GM19463 (cell line): ENCODE results near the gene DOK7.
"Not testable (repeated sequence)": the region's sequence is repeated elsewhere in the genome, so short reads cannot be mapped to it uniquely, and the experiment has no call there.

Experiments
- ATAC-seq: cut with Tn5 transposase; IDR thresholded peaks from one replicate; pipeline ENCODE4 v1.9.1; 2021; ENCODE audit warnings: mild to moderate bottlenecking, moderate library complexity; ENCODE audit not compliant: unreplicated experiment

Gene DOK7

DNA sequence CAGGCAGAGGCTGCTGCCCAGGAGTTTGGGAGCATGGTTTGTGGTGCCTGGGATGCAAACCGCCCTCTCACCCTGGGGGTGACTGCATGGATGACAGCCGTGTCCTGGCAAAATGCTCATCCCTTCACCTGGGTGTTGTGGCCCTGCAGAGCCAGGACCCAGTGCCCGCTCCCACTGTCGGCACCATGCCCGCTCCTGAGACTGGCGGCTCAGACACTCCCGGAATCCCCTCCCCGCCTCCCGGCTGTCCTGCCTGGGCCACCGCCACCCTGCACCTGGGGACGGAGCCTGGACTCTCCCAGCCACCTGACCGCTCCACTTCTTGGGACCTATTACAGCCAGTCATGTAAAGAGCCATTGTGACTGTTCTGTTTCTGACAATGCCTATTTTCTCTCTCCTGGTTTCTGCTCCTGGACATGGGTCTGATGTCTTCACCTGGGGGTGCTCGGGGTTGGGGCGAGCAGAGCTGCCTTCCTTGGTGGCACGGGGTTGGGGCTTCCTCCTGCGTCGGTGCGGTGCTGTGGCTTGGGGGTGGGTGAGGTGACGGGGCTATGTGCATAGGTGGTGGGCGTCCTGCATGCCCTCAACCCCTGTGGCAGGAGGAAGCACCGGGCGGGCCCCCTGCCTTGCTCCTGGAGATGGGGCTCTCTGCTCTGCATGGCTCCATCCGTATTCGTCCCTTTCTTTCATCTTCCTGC is 38.2 kb downstream of the DOK7 start:
- no peak for ATAC-seq

DNA sequence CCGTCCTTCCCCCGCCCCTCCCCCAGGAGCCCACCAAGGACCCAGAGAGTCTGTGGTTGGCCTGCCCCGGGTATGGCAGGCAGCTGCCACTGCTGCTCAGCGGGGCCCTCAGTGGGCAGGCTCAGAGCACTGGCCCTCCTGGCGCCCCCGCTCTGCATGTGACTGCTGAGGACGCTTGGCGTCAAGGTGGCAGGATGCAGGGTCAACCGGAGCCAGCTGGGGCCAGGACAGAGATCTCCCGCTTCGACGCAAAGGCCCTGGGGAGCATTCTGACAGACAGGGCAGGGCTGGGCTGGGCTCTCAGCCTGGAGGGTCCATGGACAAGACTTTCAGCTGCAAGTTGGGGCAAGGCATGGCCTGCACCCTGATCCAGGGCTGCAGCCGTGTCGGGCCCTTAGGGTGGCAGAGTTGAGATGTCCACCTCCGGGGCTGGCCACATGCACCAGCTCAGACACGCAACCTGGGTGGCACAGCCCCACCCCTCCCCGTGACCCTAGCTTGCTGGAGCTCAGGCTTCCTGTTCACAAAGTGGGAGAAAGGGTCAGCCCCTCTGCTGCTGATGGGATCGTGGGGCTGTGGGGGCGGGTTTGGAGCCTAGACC is 38.8 kb downstream of the DOK7 start:
- ATAC-seq = no peak

DNA sequence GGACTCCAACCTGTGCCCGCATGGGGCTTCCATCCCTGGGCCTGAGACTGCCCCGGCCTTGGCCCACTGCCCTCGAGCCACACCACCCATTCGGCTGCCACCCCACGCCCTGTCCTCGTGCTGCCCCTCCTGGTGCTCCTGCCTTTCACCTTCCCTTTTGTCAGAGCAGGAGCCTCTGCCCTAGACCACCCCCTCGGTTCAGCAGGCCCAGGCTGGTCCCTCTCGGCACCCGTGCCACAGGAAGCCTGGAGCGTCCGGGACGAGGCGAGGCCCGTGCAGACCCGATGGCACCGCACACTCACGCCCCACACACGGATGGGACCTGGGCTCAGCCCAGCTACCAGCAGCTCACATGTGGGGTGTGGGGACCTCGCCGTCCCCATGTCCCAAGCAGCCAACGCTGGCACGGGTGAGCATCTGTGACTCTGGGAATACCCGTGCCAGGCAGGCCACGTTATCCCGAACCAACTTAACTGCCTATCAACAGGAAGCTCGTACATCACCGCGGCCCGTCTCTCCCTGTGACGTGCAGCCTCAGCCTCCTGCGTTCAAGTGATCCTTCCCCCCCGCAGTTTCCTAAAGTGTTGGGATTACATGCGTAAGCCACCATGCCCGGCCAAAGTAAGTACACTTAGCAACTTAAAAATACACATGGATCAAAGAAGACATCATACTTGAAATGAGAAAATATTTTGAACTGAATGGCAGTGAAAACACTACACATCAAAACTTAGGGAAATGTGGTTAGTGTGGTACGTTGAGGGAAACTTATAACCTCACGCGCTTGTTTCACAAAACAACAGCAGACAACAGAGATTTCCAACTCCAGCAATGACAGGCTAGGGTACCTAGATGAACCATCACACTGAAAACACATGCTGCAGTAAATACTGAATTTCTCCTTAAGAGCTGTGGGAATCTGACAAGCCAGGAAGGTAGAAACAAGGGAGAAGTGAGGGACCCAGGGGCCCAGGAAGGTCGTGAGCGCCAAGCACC is 40.1 kb downstream of the DOK7 start:
- ATAC-seq = no peak

DNA sequence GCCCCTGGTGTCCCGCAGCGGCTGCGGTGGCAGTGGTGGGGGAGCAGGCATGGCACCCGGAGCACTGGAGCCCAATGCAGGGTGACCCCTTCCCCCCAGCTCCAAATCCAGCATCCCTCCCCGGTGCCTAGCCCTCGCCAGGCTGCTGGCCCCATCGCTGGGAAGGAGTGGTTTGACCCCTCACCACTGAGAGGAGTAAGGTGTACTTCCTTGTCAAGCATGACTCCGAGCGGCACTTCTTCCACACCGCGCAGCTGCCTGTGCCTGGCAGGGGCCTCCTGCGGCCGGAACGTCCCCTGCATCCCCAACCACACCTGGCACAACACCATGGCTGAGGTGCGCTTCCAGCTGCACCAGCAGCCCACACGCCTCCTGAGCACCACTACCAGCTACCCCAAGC is 42.1 kb downstream of the DOK7 start:
- no peak for ATAC-seq

DNA sequence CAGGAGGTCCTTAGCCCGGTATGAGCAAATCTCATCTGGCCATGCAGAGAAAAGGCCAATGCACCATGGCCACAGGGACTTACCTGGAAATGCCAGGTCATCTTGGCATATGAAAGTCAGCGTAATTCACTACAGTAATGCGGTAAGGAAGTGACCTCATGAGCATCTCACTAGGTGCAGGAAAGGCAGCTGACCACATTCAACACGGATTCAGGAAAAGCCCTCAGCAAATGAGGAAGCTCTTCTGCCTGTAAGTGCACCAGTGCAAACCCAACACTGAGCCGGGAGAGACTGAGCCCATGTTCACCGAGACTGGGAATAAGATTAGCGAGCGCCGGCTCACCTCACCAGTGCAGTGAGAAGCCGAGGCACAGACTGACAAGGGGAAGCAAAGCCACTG is 45.4 kb downstream of the DOK7 start:
- ATAC-seq = no peak

DNA sequence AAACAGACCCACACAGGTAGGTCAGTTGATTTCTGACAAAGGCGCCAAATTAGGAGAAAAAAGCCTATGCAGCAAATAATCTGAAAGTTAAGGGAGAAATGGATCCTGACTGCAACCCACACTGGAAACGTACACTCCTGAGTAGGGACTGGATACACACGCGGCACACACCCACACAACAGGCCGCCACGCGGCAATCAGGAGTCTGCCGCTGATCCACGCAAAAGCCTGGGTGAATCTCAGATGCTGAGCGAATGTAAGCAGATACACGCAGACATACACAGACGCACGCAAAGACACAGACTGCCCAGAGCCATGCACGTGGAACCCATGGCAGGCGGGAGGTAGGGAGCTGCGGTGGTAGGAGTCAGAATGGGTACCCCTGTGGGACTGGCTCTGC is 47.4 kb downstream of the DOK7 start:
- no peak for ATAC-seq

DNA sequence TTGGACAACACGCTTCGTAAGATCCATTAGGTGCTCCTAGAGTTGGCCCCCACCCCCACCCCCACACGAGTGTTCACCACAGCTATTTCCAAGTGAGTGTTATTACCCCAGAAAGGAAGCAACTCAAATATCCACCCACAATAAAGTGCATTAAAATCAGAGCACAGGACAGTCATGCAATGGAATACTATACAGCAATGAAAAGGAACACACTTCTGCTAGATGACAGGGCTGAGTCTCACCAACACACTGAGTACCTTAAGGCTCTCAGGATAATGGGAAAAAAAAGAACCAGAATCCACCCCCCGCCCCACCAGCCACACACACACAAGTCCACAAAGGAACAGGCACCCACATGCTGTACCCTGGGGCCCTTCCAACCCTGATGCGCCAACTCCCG is 48.1 kb downstream of the DOK7 start:
- no peak for ATAC-seq

DNA sequence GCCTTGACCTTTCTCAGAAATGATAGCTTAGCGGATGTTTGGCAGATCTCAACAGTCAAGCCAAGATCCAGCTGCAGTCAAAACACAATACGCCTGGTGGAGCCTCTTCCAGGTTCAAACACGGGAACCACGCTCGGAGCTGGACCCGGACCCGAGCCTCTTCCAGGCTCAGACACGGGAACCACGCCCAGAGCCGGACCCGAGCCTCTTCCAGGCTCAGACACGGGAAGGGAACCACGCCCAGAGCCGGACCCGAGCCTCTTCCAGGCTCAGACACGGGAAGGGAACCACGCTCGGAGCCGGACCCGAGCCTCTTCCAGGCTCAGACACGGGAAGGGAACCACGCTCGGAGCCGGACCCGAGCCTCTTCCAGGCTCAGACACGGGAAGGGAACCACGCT is 48.5 kb downstream of the DOK7 start:
- ATAC-seq = not testable (repeated sequence)

DNA sequence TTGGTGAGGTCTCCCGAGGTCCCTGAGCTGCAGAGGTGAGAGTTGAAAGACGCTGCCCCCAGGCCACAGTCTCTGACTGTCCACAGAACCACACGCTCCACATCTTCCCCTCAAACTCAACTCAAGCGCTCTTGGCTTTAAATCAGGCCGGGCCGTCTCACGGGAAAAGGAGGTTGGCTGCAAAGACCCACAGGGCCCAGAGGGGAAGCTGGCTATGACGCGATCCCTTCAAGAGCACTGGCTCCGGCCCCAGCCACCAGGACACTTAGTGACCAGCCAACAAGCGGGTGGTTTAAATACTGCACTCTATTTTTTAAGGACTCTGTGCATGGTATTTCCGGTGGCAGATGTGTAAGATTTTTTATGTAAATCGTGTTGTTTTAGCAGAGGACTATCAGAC is 49.2 kb downstream of the DOK7 start:
- ATAC-seq = no peak

DNA sequence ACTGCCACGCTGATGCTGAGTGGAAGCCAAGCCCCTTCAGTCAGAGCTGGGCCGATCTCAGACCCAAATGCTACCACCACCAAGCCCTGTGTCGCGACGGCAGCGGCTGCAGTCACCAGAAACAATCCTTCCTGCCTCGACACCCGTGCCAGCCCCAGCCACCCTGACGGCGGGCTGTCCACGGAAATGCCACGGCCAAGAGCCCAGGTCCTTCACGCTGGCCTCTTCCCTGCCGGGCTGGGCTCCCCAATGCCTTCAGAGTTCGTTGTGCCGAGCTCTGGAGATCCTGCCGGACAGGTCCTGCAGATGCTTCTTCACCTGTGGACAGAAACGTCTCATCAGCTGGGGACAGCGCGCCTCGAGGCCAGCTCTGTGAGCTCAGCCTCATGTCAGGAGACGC is 49.6 kb downstream of the DOK7 start:
- no peak for ATAC-seq

DNA sequence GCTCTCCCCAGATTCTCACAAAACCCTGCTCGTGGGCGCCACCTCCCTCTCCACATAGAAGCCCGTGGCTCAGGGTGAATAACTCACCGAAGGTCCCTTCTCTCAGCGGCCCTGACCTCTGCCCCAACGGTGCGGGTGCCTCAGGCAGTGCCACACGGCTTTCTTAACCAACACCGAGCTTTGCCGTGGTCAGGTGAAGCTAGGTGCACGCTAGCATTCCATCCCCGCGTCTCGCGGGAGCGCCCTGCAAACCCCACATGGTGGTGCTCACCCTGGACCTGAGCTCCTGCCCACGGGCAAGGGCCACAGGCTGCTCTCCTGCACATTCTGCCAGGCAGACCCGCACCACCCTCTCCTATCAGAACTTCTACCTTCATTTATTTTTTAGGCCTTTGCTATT is 50.7 kb downstream of the DOK7 start:
- no peak for ATAC-seq

DNA sequence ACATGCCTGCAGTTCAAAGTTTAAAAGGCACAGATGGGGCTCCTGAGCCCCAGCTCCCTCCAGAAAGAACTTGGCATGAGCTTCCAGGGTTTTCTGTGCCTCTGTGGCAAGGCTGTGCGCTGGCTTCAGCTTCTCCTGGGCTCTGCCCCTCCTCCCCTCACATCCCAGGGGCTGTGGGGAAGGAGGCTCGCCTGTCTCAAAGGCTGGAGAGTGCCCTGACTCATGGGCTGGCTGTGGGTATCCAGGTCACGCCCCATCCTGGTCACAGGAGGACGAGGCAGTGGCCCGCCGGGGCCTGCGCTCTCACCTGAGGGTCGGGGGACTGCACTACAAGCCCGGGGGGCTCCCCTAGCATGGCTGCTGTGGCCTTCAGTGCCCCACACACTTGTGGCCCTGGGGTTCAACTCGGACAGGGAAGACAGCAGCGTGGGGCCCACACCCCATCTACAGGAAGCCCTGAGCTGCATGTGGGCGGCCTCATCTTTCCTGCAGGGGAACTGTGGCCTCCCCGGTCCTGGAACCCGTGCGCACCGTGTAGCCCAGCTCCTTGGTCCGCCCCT is 51.2 kb downstream of the DOK7 start:
- ATAC-seq = no peak

DNA sequence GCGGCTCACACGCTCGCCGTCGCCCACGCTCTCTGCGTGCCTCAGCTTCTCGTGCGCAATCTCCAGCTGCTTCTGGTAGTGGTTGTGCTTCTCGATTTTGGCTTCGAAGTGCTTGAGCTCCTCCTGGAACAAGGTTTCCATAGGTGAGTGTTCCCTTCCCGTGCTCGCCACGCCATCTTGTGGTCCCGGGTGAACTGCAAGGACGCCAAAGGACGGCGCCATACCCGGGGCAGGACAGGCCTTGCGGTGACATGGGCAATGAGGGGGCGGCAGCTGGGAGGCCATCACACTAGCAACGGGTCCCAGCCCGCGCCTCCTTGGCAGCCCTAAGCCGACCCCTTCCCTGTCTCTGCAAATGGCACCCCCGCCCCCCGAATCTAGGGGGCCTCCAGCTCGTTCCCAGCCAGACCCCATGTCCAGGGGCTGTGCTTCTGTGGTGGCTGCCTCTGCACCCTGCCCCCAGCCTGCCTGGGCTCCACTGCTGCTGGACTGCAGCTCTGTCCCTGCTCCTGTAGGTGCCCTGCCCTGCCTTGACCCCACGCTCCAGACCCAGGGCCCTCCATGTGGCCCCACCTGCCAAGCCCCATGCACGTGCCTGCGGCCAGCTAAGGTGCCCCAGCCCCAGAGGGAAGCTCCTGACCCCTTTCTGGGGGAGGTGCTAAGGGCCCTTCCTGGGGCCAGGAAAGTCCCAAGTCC is 51.8 kb downstream of the DOK7 start:
- no peak for ATAC-seq

DNA sequence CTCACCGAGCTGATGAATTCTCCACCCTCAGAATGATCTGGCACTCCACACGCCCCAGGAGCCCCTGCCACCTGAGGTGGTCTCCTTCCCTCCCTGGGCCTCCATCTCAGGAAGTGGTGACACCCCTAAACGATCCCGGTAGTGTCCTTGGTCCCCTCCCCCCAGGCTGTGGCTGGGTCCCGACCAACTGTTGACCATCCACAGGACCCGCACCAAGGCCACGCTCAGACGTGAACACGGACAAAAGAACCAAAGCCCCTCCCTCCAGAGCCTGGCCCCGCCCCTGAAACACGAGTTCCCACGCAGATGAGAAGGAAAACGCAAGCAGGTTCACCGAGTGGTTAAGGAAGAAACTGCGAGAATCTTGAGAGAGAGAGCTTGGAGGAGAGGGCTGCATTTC is 52.5 kb downstream of the DOK7 start:
- no peak for ATAC-seq

DNA sequence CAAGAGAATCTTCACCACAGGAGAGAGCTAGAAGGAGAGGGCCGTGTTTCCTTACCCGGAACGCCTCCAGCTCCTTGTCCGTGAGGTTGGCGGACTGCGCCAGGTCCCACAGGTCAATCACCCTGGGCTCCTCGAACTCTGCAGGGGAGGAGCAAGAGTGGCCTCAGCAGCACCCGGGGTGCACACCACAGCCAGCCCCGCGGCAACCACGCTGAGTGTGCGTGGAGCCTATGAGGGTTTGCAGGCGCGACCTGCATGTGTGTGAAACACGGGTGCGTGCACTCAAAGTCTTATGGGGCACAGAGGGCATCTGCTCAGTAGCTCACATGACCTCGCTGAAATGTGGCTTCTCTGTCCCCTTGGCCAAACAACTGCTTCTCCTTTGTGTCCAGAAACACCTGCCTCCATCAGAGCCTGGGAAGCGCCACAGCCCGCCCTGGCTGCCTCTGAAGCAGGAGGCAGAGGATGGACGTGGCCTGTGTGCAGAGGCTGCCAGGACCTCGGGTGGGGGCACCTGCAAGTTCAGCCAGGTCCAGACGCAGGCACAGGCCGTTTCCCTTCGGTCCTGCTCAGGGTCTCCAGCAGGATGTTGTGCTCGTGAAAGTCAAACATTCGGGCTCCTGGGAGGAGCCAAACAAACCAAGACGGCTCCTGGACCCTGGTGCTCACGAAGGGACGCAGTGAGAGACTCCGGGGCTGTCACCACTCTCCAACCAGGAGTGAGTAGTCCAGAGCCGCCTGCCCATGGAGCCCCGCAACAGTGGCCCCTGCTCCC is 53.1 kb downstream of the DOK7 start:
- ATAC-seq = no peak

DNA sequence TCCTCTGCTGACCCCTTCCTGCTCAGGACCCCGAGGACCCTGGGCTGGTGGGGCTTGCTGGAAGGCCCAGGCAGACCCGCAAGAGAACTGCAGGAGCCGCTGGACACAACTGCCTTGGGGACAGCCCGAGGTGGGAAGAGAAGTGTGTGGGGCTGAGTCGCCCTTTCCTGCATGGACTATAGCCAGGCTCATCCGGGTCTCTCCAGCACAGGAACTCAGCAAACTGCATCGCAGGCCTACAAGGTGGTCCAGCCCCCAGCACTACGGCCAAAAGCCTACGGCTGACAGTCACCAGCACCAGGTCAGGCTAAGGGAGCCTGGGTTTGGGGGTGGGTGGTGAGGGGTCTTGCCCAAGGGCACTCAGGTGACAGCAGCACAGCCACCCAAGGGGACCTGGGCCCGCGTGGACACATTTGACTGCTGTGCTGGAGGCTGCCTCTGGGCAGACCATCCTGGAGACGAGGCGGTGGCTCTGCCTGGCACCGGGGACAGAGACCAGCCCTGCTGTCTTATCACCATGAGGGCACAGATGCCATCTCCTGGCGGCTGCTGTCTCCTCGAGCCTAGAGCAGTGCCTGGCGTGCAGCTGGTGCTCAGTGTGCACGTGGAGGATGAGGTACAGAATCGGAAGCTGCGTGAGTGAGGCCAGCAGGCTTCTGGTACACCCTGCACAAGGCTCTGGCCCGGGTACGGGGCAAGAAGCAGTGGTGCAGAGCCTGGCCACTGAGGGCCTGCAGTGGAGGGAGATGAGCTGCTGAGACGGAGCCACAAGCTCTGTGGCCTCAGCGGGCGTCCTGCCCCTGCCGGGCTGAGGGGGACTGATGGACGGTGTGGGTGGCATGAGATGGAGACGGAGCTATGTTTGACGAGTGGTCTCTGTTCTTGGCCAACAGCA is 54.0 kb downstream of the DOK7 start:
- no peak for ATAC-seq

DNA sequence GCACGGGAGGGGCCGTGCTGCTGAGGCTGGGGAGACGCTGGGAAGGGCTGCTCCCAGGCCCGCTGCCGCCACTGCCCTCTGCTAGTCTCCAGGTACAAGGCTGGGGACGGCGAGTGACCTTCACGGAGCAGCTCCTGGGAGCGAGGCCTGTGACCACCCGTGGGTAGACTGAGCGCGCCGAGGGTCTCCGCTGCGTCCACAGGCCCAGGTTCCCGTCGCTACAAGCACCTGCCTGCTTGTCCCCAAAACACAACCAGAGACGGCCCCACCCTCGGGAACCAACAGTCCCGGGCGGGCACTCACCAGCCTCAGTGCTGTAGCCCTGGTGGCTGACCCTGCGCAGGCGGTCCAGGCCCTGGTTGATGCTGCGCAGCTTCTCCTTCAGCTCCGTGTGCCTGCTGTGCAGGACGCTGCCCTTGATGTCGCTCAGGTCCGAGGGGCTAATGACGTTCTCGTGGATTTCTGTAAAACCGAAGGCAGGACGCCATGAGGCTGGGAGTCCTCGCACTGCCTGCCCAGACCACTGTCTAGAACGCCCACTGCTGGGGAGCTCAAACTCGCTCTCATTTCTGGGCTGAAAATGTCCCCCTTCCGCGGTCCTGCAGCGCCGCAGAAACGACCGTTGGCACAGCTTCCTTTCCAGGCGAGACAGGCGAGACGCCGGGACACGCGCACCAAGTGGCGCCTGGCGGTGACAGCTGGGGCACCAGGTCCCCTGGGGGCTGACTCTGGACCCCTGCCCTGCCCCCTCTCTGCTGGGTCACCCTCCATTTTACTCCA is 54.8 kb downstream of the DOK7 start:
- ATAC-seq = no peak

DNA sequence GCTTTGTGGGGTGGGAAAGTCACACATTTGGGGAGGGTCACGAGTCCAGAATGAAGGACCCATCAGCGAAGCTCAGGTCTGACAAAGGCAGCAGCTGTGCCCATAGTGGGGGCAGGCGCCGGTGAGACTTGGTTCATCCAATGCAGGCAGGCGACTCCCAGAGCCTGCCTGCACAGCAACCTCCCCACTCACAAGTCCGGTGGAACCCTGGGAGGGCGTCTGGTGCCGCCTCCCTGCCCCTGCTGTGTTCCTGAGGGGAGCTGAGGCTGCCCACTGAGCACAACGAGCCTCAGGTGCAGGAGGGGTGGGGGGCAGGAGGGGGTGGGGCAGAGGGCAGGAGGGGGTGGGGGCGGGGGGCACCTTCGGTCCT is 55.4 kb downstream of the DOK7 start:
- ATAC-seq = no peak
